Measurements from ENCODE around the gene CTIF. TPM values are rescaled to one million over a fixed set of nuclear protein-coding genes. Genes with fewer than 3 reads are reported as not detected.

The CTIF gene
- total RNA-seq, 1 donor from 2014 or later: 137 TPM

GRCh38 chr18:48902023-48902855 lies 363.4 kb downstream of the CTIF start:
- no peaks in the 10 kb centered on the region for H3K4me1 Mint-ChIP-seq (ENCODE audit: low read depth, unreplicated experiment)
- peaks cover 11% of the 10 kb centered on the region for H3K9me3 Mint-ChIP-seq (ENCODE audit: unreplicated experiment)
- no peak overlapping the region for H3K27ac Mint-ChIP-seq (ENCODE audit: unreplicated experiment)
- H3K4me3 Mint-ChIP-seq (ENCODE audit: unreplicated experiment): no peak overlapping the region
- DNase-seq: no peak
- no peak for TF ChIP-seq CTCF (IDR thresholded peaks at IDR 0.05; ENCODE audit: partially characterized antibody, unreplicated experiment)
- H3K27me3 Mint-ChIP-seq (ENCODE audit: unreplicated experiment): peaks cover 2% of the 10 kb centered on the region
- peaks cover 25% of the 10 kb centered on the region for H3K36me3 Mint-ChIP-seq (ENCODE audit: unreplicated experiment)

GRCh38 chr18:48902856-48903601 lies 364.2 kb downstream of the CTIF start:
- Mint-ChIP-seq H3K4me3 (ENCODE audit: unreplicated experiment) (no peak overlapping the region), H3K9me3 (ENCODE audit: unreplicated experiment) (peaks cover 11% of the 10 kb centered on the region), H3K27me3 (ENCODE audit: unreplicated experiment) (peaks cover 2% of the 10 kb centered on the region), H3K27ac (ENCODE audit: unreplicated experiment) (no peak overlapping the region), H3K4me1 (ENCODE audit: low read depth, unreplicated experiment) (no peaks in the 10 kb centered on the region), H3K36me3 (ENCODE audit: unreplicated experiment) (peaks cover 25% of the 10 kb centered on the region)
- no peak for TF ChIP-seq CTCF (IDR thresholded peaks at IDR 0.05; ENCODE audit: partially characterized antibody, unreplicated experiment)
- DNase-seq: no peak

- Mint-ChIP-seq H3K27me3 (ENCODE audit: unreplicated experiment) (peaks cover 3% of the 10 kb centered on the region), H3K9me3 (ENCODE audit: unreplicated experiment) (peaks cover 11% of the 10 kb centered on the region), H3K36me3 (ENCODE audit: unreplicated experiment) (peaks cover 25% of the 10 kb centered on the region), H3K27ac (ENCODE audit: unreplicated experiment) (no peak overlapping the region), H3K4me1 (ENCODE audit: low read depth, unreplicated experiment) (no peaks in the 10 kb centered on the region), H3K4me3 (ENCODE audit: unreplicated experiment) (no peak overlapping the region)
- TF ChIP-seq CTCF (IDR thresholded peaks at IDR 0.05; ENCODE audit: partially characterized antibody, unreplicated experiment): no peak
- no peak for DNase-seq
Observed at GRCh38 chr18:48904091-48904490, 365.3 kb downstream of the CTIF start.

- Mint-ChIP-seq H3K4me1 (ENCODE audit: low read depth, unreplicated experiment) (no peaks in the 10 kb centered on the region), H3K9me3 (ENCODE audit: unreplicated experiment) (peaks cover 11% of the 10 kb centered on the region), H3K27ac (ENCODE audit: unreplicated experiment) (no peak overlapping the region), H3K36me3 (ENCODE audit: unreplicated experiment) (peaks cover 18% of the 10 kb centered on the region), H3K4me3 (ENCODE audit: unreplicated experiment) (no peak overlapping the region), H3K27me3 (ENCODE audit: unreplicated experiment) (peaks cover 4% of the 10 kb centered on the region)
- DNase-seq: no peak
- no peak for TF ChIP-seq CTCF (IDR thresholded peaks at IDR 0.05; ENCODE audit: partially characterized antibody, unreplicated experiment)
Observed at GRCh38 chr18:48904847-48905394, 366.1 kb downstream of the CTIF start.
